HepG2 (cell line): ENCODE data around the gene POLD3. TPM values are rescaled to one million over a fixed set of nuclear protein-coding genes. Genes with fewer than 3 reads are reported as not detected.

Experiments
- ATAC-seq: fragments of 200-7000 bp; cut with Tn5 transposase; 3 replicates; pipeline ENCODE4 v1.9.1; 2020; ENCODE audit warnings: mild to moderate bottlenecking, moderate library complexity
- BruUV-seq: library from RNA; stranded (reverse); fragments of 400-500 nt; replicated peaks from 2 replicates; lab custom pipeline; 2021; lab: Mats Ljungman, UMichigan
- CTCF ChIA-PET: fragments of 300-600 bp; formaldehyde crosslinking; extraction: SDS; loops from one replicate; lab custom pipeline; 2021; ENCODE audit warnings: low total read pairs, inconsistent platforms, low intra/inter-chr PET ratio; lab: Yijun Ruan, JAX
- POLR2A ChIA-PET: fragments of 350-600 bp; sonication (Branson Sonifier 250); formaldehyde crosslinking; loops from one replicate; lab custom pipeline; 2020; ENCODE audit warnings: antibody characterized with exemption, inconsistent platforms; lab: Yijun Ruan, JAX
- DNase-seq: peaks from one replicate; pipeline ENCODE4 v3.0.0-alpha.2; 2015; ENCODE audit warnings: low spot score
- FAIRE-seq: peaks from 3 replicates; lab custom pipeline; 2011; peaks lifted over from hg19 to GRCh38; lab: Jason Lieb, UNC
- H2AFZ ChIP-seq: one replicate; pipeline ENCODE4 v1.6.1; 2011; ENCODE audit warnings: low read length, inconsistent platforms
- H3K27ac ChIP-seq: fragments of 300-600 bp; 3 replicates; pipeline ENCODE4 v1.8.0; 2011; ENCODE audit warnings: mixed run types, mild to moderate bottlenecking, mixed read lengths, low read length, inconsistent platforms; ENCODE audit not compliant: insufficient read depth; ENCODE audit errors: extremely low read length
- H3K27me3 ChIP-seq, 2 experiments: fragments of 200-600 bp in 1 of 2; 2 replicates in 1 of 2; 3 replicates in 1 of 2; pipeline versions ENCODE4 v1.6.0 to v1.8.0; 2011; ENCODE audit warnings: low read length in 2 of 2, mild to moderate bottlenecking in 2 of 2, moderate library complexity in 2 of 2, inconsistent platforms in 1 of 2; ENCODE audit not compliant: insufficient read depth in 2 of 2, control insufficient read depth in 1 of 2
- H3K36me3 ChIP-seq, 2 experiments: fragments of 200-600 bp in 1 of 2; replicated peaks in 1 of 2; 2 replicates in 1 of 2; 3 replicates in 1 of 2; pipeline versions ENCODE4 v1.5.1 to v1.8.0; 2011; ENCODE audit warnings: low read length in 2 of 2, inconsistent platforms in 1 of 2; ENCODE audit not compliant: insufficient read depth in 2 of 2, control insufficient read depth in 1 of 2
- H3K4me1 ChIP-seq: 2 replicates; pipeline ENCODE4 v1.5.1; 2012; ENCODE audit warnings: low read length, inconsistent platforms; ENCODE audit not compliant: insufficient read depth
- H3K4me2 ChIP-seq: 2 replicates; pipeline ENCODE4 v1.6.0; 2011; ENCODE audit warnings: low read depth, low read length, inconsistent platforms
- H3K4me3 ChIP-seq, 3 experiments: fragments of 200-600 bp in 1 of 3; sonication (generic), shearing (Covaris generic) in 1 of 3; replicated peaks in 1 of 3; 2 replicates each; pipeline ENCODE4 v1.5.1; 2011 to 2016; ENCODE audit warnings: low read length in 3 of 3, inconsistent platforms in 2 of 3, low read depth in 2 of 3, mild to moderate bottlenecking in 2 of 3, control low read depth in 1 of 3, mixed read lengths in 1 of 3; ENCODE audit not compliant: insufficient read depth in 1 of 3
- H3K79me2 ChIP-seq: one replicate; pipeline ENCODE4 v1.6.1; 2011; ENCODE audit warnings: low read length, inconsistent platforms; ENCODE audit not compliant: insufficient read depth
- H3K9ac ChIP-seq: 2 replicates; pipeline ENCODE4 v1.6.0; 2011; ENCODE audit warnings: mild to moderate bottlenecking, low read depth, low read length, inconsistent platforms; ENCODE audit not compliant: insufficient read depth
- H3K9me3 ChIP-seq: 2 replicates; pipeline ENCODE4 v1.5.1; 2012; ENCODE audit warnings: mild to moderate bottlenecking, low read length
- H4K20me1 ChIP-seq: 2 replicates; pipeline ENCODE4 v1.6.0; 2011; ENCODE audit warnings: inconsistent platforms, mild to moderate bottlenecking, low read length, moderate library complexity; ENCODE audit not compliant: insufficient read depth
- E2F2 ChIP-seq: sonication (generic); formaldehyde crosslinking; IDR thresholded peaks from 2 replicates; pipeline ENCODE4 v1.4.0; 2020; ENCODE audit warnings: missing genetic modification reagents, borderline replicate concordance
- ETS1 ChIP-seq: sonication (generic); formaldehyde crosslinking; IDR thresholded peaks from 2 replicates; pipeline ENCODE4 v1.4.0; 2020; ENCODE audit warnings: missing genetic modification reagents
- NCOA1 ChIP-seq: sonication (generic); formaldehyde crosslinking; IDR thresholded peaks from 2 replicates; pipeline ENCODE4 v1.9.0; 2021; ENCODE audit warnings: missing genetic modification reagents
- ONECUT2 ChIP-seq: sonication (generic); formaldehyde crosslinking; IDR thresholded peaks from 2 replicates; pipeline ENCODE4 v1.4.0; 2020; ENCODE audit warnings: missing genetic modification reagents
- SCMH1 ChIP-seq: sonication (generic); formaldehyde crosslinking; IDR thresholded peaks from 2 replicates; pipeline ENCODE4 v1.9.0; 2021; ENCODE audit warnings: missing genetic modification reagents, mild to moderate bottlenecking, borderline replicate concordance
- SRSF4 ChIP-seq: fragments of 200-400 bp; formaldehyde crosslinking; IDR thresholded peaks from one replicate; pipeline ENCODE4 v1.6.1; 2018; ENCODE audit warnings: mild to moderate bottlenecking, low read depth, low read length, moderate library complexity; ENCODE audit not compliant: poor library complexity, severe bottlenecking
- ZNF180 ChIP-seq: sonication (generic); formaldehyde crosslinking; IDR thresholded peaks from 2 replicates; pipeline ENCODE4 v1.4.0; 2020; ENCODE audit warnings: low read depth, missing genetic modification reagents, borderline replicate concordance
- ZNF230 ChIP-seq: sonication (generic); formaldehyde crosslinking; IDR thresholded peaks from 2 replicates; pipeline ENCODE4 v1.4.0; 2020; ENCODE audit warnings: mild to moderate bottlenecking, missing genetic modification reagents
- ZNF589 ChIP-seq: sonication (generic); formaldehyde crosslinking; conservative IDR thresholded peaks from 2 replicates; pipeline ENCODE4 v1.8.0; 2022; ENCODE audit warnings: mild to moderate bottlenecking, moderate library complexity, missing genetic modification reagents
- ZNF674 ChIP-seq: sonication (generic); formaldehyde crosslinking; IDR thresholded peaks from 2 replicates; pipeline ENCODE4 v1.5.0; 2020; ENCODE audit warnings: low read depth, mild to moderate bottlenecking, missing genetic modification reagents
- WGBS: methylation state at CpG from one replicate; pipeline ENCODE4 v1.1.6; 2017; ENCODE audit warnings: low lambda C conversion rate; 5-methylcytosine and 5-hydroxymethylcytosine counted together
- in situ Hi-C: cut with HindIII; loops from 2 replicates; pipeline ENCODE4 v1.10.0; 2017; ENCODE audit warnings: low pct_unique_long_range_greater_than_20kb; ENCODE audit not compliant: extremely low pct_ligation_motif_present
- intact Hi-C: fragments of 100-400 bp; cut with micrococcal nuclease; formaldehyde crosslinking; loops from one replicate; pipeline ENCODE4 v1.10.0; 2022; ENCODE audit not compliant: unreplicated experiment
- polyA plus RNA-seq, 8 experiments: library from polyadenylated mRNA; depleted of rRNA in 3 of 8; stranded (reverse) in 7 of 8; unstranded in 1 of 8; fragments of >200 nt; fragmentation: Illumina TruSeq in 4 of 8; extraction: Trizol in 4 of 8; gene quantifications; 2 replicates each; pipeline versions ENCODE4 v1.2.1 to v1.2.3, GENCODE V29; 2011 to 2016; ENCODE audit warnings: low read depth in 4 of 8, missing spikeins in 1 of 8, mixed read lengths in 1 of 8; ENCODE audit not compliant: insufficient read depth in 1 of 8
- total RNA-seq, 5 experiments: library from RNA; depleted of rRNA; stranded (reverse); fragments of >200 nt; fragmentation: Illumina TruSeq; extraction: Trizol; gene quantifications; 2 replicates each; pipeline ENCODE4 v1.2.3, GENCODE V29; 2016; ENCODE audit warnings: low read depth in 1 of 5
- TF ChIP-seq, protein P1 (sequence below), 2 experiments: sonication (generic) in 1 of 2; formaldehyde crosslinking in 1 of 2; IDR thresholded peaks; 2 replicates each; pipeline versions ENCODE4 v1.4.0 to v1.6.1; 2018 to 2020; ENCODE audit warnings: missing genetic modification reagents in 2 of 2, borderline replicate concordance in 1 of 2, low read depth in 1 of 2, mild to moderate bottlenecking in 1 of 2, missing biosample characterization in 1 of 2
- TF ChIP-seq, protein P2 (sequence below): sonication (generic); formaldehyde crosslinking; IDR thresholded peaks from 2 replicates; pipeline ENCODE4 v1.4.0; 2020; ENCODE audit warnings: missing genetic modification reagents

POLD3 gene
- total and polyA plus RNA-seq, 2 of the 13 experiments (the other 11 are each of a cell fraction or from before 2014, with no cell fraction given) = 6.3 to 18.9 TPM

- Histone ChIP-seq H3K9me3 (no peaks in the 10 kb centered on the region), H3K27ac (no peak overlapping the region), H4K20me1 (no peaks in the 10 kb centered on the region), H3K4me1 (no peaks in the 10 kb centered on the region), H3K36me3 (peaks cover 0 to 10% of the 10 kb centered on the region in 2 experiments; a peak in 1 of 5 replicates), H3K27me3 (no peaks in the 10 kb centered on the region), H3K4me3 (no peak overlapping the region), H3K4me2 (no peak overlapping the region), H3K9ac (no peak overlapping the region), H2AFZ (no peak overlapping the region), H3K79me2 (no peaks in the 10 kb centered on the region)
- in situ Hi-C loops (no loop called here), intact Hi-C loops (no loop called here)
- no peak for FAIRE-seq
- CTCF ChIA-PET = no interaction called here
- POLR2A ChIA-PET = no interaction called here
- ATAC-seq = no peak
- 100% methylated on average over 4 of the region's 4 CpGs for WGBS
- BruUV-seq = no TSS peak
- TF ChIP-seq ZNF230 = no peak
- no peak for TF ChIP-seq E2F2
- TF ChIP-seq ETS1 = no peak
- no peak for TF ChIP-seq SRSF4
- TF ChIP-seq, protein P1, sequence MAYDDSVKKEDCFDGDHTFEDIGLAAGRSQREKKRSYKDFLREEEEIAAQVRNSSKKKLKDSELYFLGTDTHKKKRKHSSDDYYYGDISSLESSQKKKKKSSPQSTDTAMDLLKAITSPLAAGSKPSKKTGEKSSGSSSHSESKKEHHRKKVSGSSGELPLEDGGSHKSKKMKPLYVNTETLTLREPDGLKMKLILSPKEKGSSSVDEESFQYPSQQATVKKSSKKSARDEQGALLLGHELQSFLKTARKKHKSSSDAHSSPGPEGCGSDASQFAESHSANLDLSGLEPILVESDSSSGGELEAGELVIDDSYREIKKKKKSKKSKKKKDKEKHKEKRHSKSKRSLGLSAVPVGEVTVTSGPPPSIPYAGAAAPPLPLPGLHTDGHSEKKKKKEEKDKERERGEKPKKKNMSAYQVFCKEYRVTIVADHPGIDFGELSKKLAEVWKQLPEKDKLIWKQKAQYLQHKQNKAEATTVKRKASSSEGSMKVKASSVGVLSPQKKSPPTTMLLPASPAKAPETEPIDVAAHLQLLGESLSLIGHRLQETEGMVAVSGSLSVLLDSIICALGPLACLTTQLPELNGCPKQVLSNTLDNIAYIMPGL (CRISPR knock-in tag; IDR thresholded peaks at IDR 0.05; ENCODE audit: borderline replicate concordance in 1 of 2, low read depth in 1 of 2) = no peak
- TF ChIP-seq ONECUT2 (CRISPR knock-in tag) = no peak
- TF ChIP-seq, protein P2, sequence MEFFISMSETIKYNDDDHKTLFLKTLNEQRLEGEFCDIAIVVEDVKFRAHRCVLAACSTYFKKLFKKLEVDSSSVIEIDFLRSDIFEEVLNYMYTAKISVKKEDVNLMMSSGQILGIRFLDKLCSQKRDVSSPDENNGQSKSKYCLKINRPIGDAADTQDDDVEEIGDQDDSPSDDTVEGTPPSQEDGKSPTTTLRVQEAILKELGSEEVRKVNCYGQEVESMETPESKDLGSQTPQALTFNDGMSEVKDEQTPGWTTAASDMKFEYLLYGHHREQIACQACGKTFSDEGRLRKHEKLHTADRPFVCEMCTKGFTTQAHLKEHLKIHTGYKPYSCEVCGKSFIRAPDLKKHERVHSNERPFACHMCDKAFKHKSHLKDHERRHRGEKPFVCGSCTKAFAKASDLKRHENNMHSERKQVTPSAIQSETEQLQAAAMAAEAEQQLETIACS (CRISPR knock-in tag) = no peak
- no peak for TF ChIP-seq ZNF589
- no peak for TF ChIP-seq ZNF180 (CRISPR knock-in tag)
- TF ChIP-seq NCOA1 (CRISPR knock-in tag) = no peak
- TF ChIP-seq SCMH1 (CRISPR knock-in tag) = no peak
- TF ChIP-seq ZNF674 = no peak
- no peak for DNase-seq
Measured at GRCh38 chr11:74602637-74603556, 10.5 kb downstream of the POLD3 start.
